Upper lobe of left lung (tissue), 6 donors: ENCODE results near the gene ATP10B. TPM values are rescaled to one million over a fixed set of nuclear protein-coding genes. Genes with fewer than 3 reads are reported as not detected.

Experiments used
- ATAC-seq, 2 donors: fragments of 200-7000 bp; cut with Tn5 transposase; one replicate each; pipeline ENCODE4 v1.9.1; 2022; ENCODE audit warnings: mild to moderate bottlenecking in 2 of 2, moderate library complexity in 2 of 2; ENCODE audit not compliant: low FRiP score in 2 of 2
- DNase-seq, 2 donors: peaks; one replicate each; pipeline ENCODE4 v3.0.0-alpha.2; 2019 to 2020
- H3K27ac ChIP-seq, 4 donors: fragments of 200-600 bp; sonication (generic); one replicate each; pipeline ENCODE4 v1.5.1; 2016 to 2019
- H3K27me3 ChIP-seq, 4 donors: fragments of 200-600 bp; sonication (generic); one replicate each; pipeline ENCODE4 v1.5.1; 2017 to 2019
- H3K36me3 ChIP-seq, 4 donors: fragments of 200-600 bp; sonication (generic); one replicate each; pipeline ENCODE4 v1.5.1; 2016 to 2019
- H3K4me1 ChIP-seq, 4 donors: fragments of 200-600 bp; sonication (generic); one replicate each; pipeline ENCODE4 v1.5.1; 2018 to 2019
- H3K4me3 ChIP-seq, 4 donors: fragments of 200-600 bp; sonication (generic); one replicate each; pipeline ENCODE4 v1.5.1; 2017 to 2019; ENCODE audit warnings: mild to moderate bottlenecking in 2 of 4, moderate library complexity in 1 of 4
- H3K9me3 ChIP-seq, 4 donors: fragments of 200-600 bp; sonication (generic); one replicate each; pipeline ENCODE4 v1.5.1; 2018 to 2019
- EP300 ChIP-seq, 4 donors: sonication (generic); formaldehyde crosslinking; IDR thresholded peaks; one replicate each; pipeline ENCODE4 v1.5.1; 2017; ENCODE audit warnings: antibody characterized with exemption in 4 of 4, control low read depth in 2 of 4
- POLR2A ChIP-seq, 4 donors: fragments of 450-650 bp; IDR thresholded peaks; one replicate each; pipeline ENCODE4 v1.5.1; 2016 to 2017; ENCODE audit warnings: antibody characterized with exemption in 4 of 4, mild to moderate bottlenecking in 2 of 4
- POLR2AphosphoS5 ChIP-seq, 2 donors: sonication (generic); formaldehyde crosslinking; IDR thresholded peaks; one replicate each; pipeline ENCODE4 v1.5.1; 2017; ENCODE audit warnings: antibody characterized with exemption in 2 of 2
- WGBS, 2 donors: methylation state at CpG; one replicate each; pipeline ENCODE4 v1.1.5; 2017 to 2018; 5-methylcytosine and 5-hydroxymethylcytosine counted together
- total RNA-seq, 6 donors: library from RNA; depleted of rRNA in 4 of 6; stranded (reverse); fragments of >200 nt in 4 of 6; gene quantifications; one replicate each; pipeline versions ENCODE4 v1.1.0 to v1.2.1, GENCODE V29; 2016 to 2021
- TF ChIP-seq, protein P1 (sequence below), 6 experiments: fragments of 450-650 bp in 4 of 6; fragments of 200-600 bp in 2 of 6; sonication (generic) in 2 of 6; IDR thresholded peaks; one replicate each; pipeline ENCODE4 v1.5.1; 2016 to 2019; ENCODE audit warnings: antibody characterized with exemption in 6 of 6
- donor health status: DM: no; HTN: no; CAD: no; lungs with moderate emphysema.
- donor health status: DM: no; HTN: yes; CAD: no; lungs with severe emphysema.

ATP10B gene
- total RNA-seq, 6 donors from 2014 or later, result under 0.01 to 0.30 (median 0.09) TPM; not detected in 1

DNA sequence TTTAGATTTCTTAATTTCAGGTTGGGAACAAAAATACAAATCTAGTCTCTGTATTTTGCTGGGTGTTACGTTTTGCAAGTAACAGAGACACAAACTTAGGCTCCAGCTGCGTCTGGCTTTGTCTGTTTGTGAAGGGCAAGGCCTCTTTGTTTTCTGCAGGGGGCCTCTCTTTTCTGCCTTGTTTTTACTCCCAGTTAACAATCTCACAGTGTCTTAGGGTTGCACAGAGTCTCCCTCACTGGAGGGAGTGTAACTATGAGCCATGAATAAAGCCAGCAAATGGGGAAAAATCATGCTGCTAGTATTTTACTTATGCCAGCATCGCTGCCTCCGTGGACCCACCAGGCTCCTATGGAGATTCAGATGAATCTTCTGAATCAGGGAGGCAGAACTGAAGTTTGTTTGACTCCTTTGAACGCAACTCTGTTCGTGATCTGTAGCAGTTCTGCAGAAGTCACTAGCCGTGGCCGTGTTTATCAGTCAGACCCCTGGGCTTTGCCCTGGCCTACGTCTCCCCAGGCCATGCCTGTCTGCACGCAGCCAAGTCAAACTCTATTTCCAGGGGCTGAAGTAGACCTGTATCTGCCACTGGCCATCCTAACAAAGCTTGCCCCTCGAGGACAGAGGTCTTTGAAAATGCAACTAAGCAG is 77.2 kb downstream of the ATP10B start:
- Histone ChIP-seq H3K4me1 (no peaks in the 10 kb centered on the region), H3K36me3 (no peaks in the 10 kb centered on the region), H3K9me3 (no peaks in the 10 kb centered on the region), H3K27me3 (no peaks in the 10 kb centered on the region), H3K4me3 (no peak overlapping the region), H3K27ac (no peak overlapping the region)
- no peak for DNase-seq
- 60 to 67% methylated on average over 11 of the region's 11 CpGs for WGBS, 2 donors
- no peak for TF ChIP-seq POLR2A (IDR thresholded peaks at IDR 0.05)
- no peak for TF ChIP-seq POLR2AphosphoS5 (IDR thresholded peaks at IDR 0.05)
- TF ChIP-seq, protein P1, sequence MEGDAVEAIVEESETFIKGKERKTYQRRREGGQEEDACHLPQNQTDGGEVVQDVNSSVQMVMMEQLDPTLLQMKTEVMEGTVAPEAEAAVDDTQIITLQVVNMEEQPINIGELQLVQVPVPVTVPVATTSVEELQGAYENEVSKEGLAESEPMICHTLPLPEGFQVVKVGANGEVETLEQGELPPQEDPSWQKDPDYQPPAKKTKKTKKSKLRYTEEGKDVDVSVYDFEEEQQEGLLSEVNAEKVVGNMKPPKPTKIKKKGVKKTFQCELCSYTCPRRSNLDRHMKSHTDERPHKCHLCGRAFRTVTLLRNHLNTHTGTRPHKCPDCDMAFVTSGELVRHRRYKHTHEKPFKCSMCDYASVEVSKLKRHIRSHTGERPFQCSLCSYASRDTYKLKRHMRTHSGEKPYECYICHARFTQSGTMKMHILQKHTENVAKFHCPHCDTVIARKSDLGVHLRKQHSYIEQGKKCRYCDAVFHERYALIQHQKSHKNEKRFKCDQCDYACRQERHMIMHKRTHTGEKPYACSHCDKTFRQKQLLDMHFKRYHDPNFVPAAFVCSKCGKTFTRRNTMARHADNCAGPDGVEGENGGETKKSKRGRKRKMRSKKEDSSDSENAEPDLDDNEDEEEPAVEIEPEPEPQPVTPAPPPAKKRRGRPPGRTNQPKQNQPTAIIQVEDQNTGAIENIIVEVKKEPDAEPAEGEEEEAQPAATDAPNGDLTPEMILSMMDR (IDR thresholded peaks at IDR 0.05), result no peak
- no peak for TF ChIP-seq EP300 (IDR thresholded peaks at IDR 0.05)
- ATAC-seq, result no peak

DNA sequence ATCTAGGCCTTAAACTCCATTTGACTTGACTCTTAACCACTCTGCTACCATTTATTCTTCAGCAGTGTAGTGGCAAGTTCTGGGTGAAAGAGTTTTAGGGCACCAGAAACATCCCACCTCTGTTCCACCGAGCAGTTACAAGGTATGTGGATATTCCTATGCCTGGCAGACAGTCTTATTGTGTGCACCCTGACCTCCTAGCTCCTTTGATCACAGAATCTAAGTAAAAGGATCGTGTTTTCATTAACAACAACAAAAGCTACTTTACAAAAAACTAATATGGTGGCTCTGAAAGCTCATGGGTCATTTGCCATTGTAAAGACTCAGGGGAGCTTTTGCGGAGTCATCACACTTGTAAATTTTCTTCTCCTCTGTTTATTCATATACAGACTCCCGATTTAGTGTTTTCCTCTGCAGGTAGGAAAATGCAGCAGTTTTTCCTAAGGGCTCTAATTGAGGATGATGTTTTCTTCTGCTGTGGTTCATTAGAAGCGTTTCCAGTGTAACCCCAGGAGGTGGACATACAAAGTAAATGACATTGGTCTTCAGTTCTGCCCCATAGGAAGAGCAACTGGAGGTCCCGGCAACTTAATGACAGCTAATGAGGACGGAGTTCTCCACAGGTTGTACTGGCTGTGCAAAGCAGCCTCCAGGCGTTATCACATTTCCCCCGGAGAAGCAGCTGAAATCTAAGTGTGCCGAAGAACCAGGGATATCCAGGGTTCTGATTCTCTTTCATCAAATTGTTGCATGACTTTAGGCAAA is 78.2 kb downstream of the ATP10B start:
- Histone ChIP-seq H3K4me1 (no peaks in the 10 kb centered on the region), H3K4me3 (no peak overlapping the region), H3K27me3 (no peaks in the 10 kb centered on the region), H3K9me3 (no peaks in the 10 kb centered on the region), H3K36me3 (no peaks in the 10 kb centered on the region), H3K27ac (no peak overlapping the region)
- TF ChIP-seq EP300 (IDR thresholded peaks at IDR 0.05) (no peak), POLR2AphosphoS5 (IDR thresholded peaks at IDR 0.05) (no peak), POLR2A (IDR thresholded peaks at IDR 0.05) (no peak)
- TF ChIP-seq, protein P1 (IDR thresholded peaks at IDR 0.05), result no peak
- ATAC-seq (no peak), DNase-seq (no peak)
- 79 to 83% methylated on average over 6 to 10 of the region's 10 CpGs for WGBS, 2 donors

- 66 to 83% methylated on average over 7 of the region's 7 CpGs for WGBS, 2 donors
- H3K27me3 ChIP-seq, result no peaks in the 10 kb centered on the region
- TF ChIP-seq EP300 (IDR thresholded peaks at IDR 0.05) (no peak), POLR2A (IDR thresholded peaks at IDR 0.05) (no peak), POLR2AphosphoS5 (IDR thresholded peaks at IDR 0.05) (no peak)
- TF ChIP-seq, protein P1 (IDR thresholded peaks at IDR 0.05), result no peak
- no peaks in the 10 kb centered on the region for H3K4me1 ChIP-seq
- DNase-seq (no peak), ATAC-seq (no peak)
- H3K27ac ChIP-seq, result no peak overlapping the region
- H3K9me3 ChIP-seq, result no peaks in the 10 kb centered on the region
- no peak overlapping the region for H3K4me3 ChIP-seq
- no peaks in the 10 kb centered on the region for H3K36me3 ChIP-seq
These were observed 79.2 kb downstream of the ATP10B start for GRCh38 chr5:160772854-160773253.

GRCh38 chr5:160770718-160771117 is 81.3 kb downstream of the ATP10B start:
- DNase-seq (no peak), ATAC-seq (no peak)
- TF ChIP-seq POLR2A (IDR thresholded peaks at IDR 0.05), result no peak
- TF ChIP-seq, protein P1 (IDR thresholded peaks at IDR 0.05), result no peak
- TF ChIP-seq POLR2AphosphoS5 (IDR thresholded peaks at IDR 0.05), result no peak
- no peak for TF ChIP-seq EP300 (IDR thresholded peaks at IDR 0.05)
- Histone ChIP-seq H3K4me1 (no peaks in the 10 kb centered on the region), H3K9me3 (no peaks in the 10 kb centered on the region), H3K36me3 (no peaks in the 10 kb centered on the region), H3K4me3 (no peak overlapping the region), H3K27ac (no peak overlapping the region), H3K27me3 (no peaks in the 10 kb centered on the region)
- 83 to 85% methylated on average over 3 of the region's 3 CpGs for WGBS, 2 donors
